ENCODE results near the gene PLXNA2.
A peak's percentile ranks its signal among the peaks of the same experiment; 100 is the strongest.

PLXNA2 gene

GRCh38 chr1:208108646-208109330, 135.4 kb downstream of the PLXNA2 start:
- no peak for DNase-seq

GRCh38 chr1:208108213-208108608, 136.0 kb downstream of the PLXNA2 start:
- no peak for DNase-seq

- no peak for DNase-seq
Observed at GRCh38 chr1:208107425-208108212, 136.6 kb downstream of the PLXNA2 start.

GRCh38 chr1:208106218-208106617, 138.0 kb downstream of the PLXNA2 start:
- no peak for DNase-seq

GRCh38 chr1:208105756-208106155, 138.4 kb downstream of the PLXNA2 start:
- DNase-seq = no peak

- DNase-seq = no peak
Observed at GRCh38 chr1:208103597-208104513, 140.3 kb downstream of the PLXNA2 start.

GRCh38 chr1:208101661-208102431, 142.3 kb downstream of the PLXNA2 start:
- DNase-seq = no peak

GRCh38 chr1:208100906-208101305, 143.3 kb downstream of the PLXNA2 start:
- no peak for DNase-seq

GRCh38 chr1:208100106-208100505, 144.1 kb downstream of the PLXNA2 start:
- no peak for DNase-seq

- DNase-seq = no peak
Observed at GRCh38 chr1:208098773-208099172, 145.4 kb downstream of the PLXNA2 start.

- peak; percentile 60 for DNase-seq
Observed at GRCh38 chr1:208093754-208094719, 150.1 kb downstream of the PLXNA2 start.

GRCh38 chr1:208093046-208093445, 151.1 kb downstream of the PLXNA2 start:
- DNase-seq = no peak

GRCh38 chr1:208090388-208091301, 153.5 kb downstream of the PLXNA2 start:
- no peak for DNase-seq

- no peak for DNase-seq
Observed at GRCh38 chr1:208089761-208090370, 154.3 kb downstream of the PLXNA2 start.

GRCh38 chr1:208089149-208089548, 155.0 kb downstream of the PLXNA2 start:
- no peak for DNase-seq

- no peak for DNase-seq
Observed at GRCh38 chr1:208088319-208088718, 155.9 kb downstream of the PLXNA2 start.

- no peak for DNase-seq
Observed at GRCh38 chr1:208085655-208086515, 158.3 kb downstream of the PLXNA2 start.

- no peak for DNase-seq
Observed at GRCh38 chr1:208084764-208085163, 159.4 kb downstream of the PLXNA2 start.

- no peak for DNase-seq
Observed at GRCh38 chr1:208084220-208084619, 160.0 kb downstream of the PLXNA2 start.

All from stimulated activated CD4-positive, alpha-beta T cell treated with anti-CD3 and anti-CD28 coated beads, Interleukin-12 subunit alpha, Interleukin-12 subunit beta, amount 100 ng/mL, for 4 hours (primary cell).